Peyer's patch (tissue), 4 donors: ENCODE results near the gene OTX2.

Experiments
- CTCF ChIP-seq, 6 experiments: fragments of 450-650 bp in 4 of 6; fragments of 200-600 bp in 2 of 6; sonication (generic) in 1 of 6; IDR thresholded peaks; one replicate each; pipeline ENCODE4 v1.5.1; 2017 to 2019; ENCODE audit warnings: antibody characterized with exemption in 6 of 6, mild to moderate bottlenecking in 3 of 6, moderate library complexity in 1 of 6
- POLR2A ChIP-seq, 2 donors: fragments of 450-650 bp; IDR thresholded peaks; one replicate each; pipeline ENCODE4 v1.5.1; 2017; ENCODE audit warnings: antibody characterized with exemption in 2 of 2, mild to moderate bottlenecking in 2 of 2, moderate library complexity in 2 of 2

GRCh38 chr14:56840221-56840620 lies 29.9 kb upstream of the OTX2 start:
- TF ChIP-seq CTCF (IDR thresholded peaks at IDR 0.05) = no peak
- TF ChIP-seq POLR2A (IDR thresholded peaks at IDR 0.05) = no peak
